ENCODE results near the gene HNRNPUL2.

DNA sequence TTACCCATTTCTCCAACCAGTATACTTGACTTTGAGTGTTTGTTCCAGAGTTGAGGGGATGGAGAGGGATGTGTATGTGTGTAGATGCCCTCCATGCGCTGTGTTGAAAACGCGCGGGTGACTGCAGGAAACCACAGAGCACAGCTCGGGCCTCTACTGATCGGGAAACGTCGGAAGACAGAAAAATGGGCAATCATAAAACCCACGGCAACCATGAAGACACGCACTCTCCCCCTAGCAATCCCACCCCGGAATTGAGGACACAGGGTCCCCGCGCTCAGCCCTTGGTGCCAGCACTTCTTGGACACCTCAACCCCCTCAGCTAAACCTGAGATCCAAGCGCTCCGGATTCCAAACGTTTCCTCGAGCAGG, 56.0 kb downstream of the HNRNPUL2 start:
- TF ChIP-seq CTCF (conservative IDR thresholded peaks at IDR 0.05 in 1 of 2, IDR thresholded peaks at IDR 0.05 in 1 of 2; ENCODE audit: extremely low read depth in 1 of 2, insufficient read depth in 1 of 2, low read depth in 1 of 2, low read length in 2 of 2) (no peak), EZH2 (IDR thresholded peaks at IDR 0.05; ENCODE audit: borderline replicate concordance, low read length) (no peak)

Data from mammary epithelial cell (primary cell).